Neural progenitor cell (in vitro differentiated cells): ENCODE data around the gene C8B.

Experiments
- EZH2 ChIP-seq: fragments of 200-600 bp; sonication (generic); IDR thresholded peaks from 2 replicates; pipeline ENCODE4 v1.6.1; 2017; ENCODE audit warnings: antibody characterized with exemption, mild to moderate bottlenecking, moderate library complexity
- EZH2phosphoT487 ChIP-seq: fragments of 200-600 bp; sonication (generic); IDR thresholded peaks from 2 replicates; pipeline ENCODE4 v1.6.1; 2017; ENCODE audit warnings: antibody characterized with exemption
- TF ChIP-seq, protein P1 (sequence below): fragments of 200-600 bp; sonication (generic); IDR thresholded peaks from 2 replicates; pipeline ENCODE4 v1.5.1; 2017; ENCODE audit warnings: antibody characterized with exemption, mild to moderate bottlenecking

- TF ChIP-seq, protein P1, sequence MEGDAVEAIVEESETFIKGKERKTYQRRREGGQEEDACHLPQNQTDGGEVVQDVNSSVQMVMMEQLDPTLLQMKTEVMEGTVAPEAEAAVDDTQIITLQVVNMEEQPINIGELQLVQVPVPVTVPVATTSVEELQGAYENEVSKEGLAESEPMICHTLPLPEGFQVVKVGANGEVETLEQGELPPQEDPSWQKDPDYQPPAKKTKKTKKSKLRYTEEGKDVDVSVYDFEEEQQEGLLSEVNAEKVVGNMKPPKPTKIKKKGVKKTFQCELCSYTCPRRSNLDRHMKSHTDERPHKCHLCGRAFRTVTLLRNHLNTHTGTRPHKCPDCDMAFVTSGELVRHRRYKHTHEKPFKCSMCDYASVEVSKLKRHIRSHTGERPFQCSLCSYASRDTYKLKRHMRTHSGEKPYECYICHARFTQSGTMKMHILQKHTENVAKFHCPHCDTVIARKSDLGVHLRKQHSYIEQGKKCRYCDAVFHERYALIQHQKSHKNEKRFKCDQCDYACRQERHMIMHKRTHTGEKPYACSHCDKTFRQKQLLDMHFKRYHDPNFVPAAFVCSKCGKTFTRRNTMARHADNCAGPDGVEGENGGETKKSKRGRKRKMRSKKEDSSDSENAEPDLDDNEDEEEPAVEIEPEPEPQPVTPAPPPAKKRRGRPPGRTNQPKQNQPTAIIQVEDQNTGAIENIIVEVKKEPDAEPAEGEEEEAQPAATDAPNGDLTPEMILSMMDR, result no peak
- TF ChIP-seq EZH2 (no peak), EZH2phosphoT487 (no peak)
Measured at GRCh38 chr1:56954664-56955063, 11.2 kb downstream of the C8B start.
